Fibroblast of villous mesenchyme (primary cell): ENCODE data around the gene KSR2. TPM values are rescaled to one million over a fixed set of nuclear protein-coding genes. Genes with fewer than 3 reads are reported as not detected.
"Not testable (repeated sequence)": the region's sequence is repeated elsewhere in the genome, so short reads cannot be mapped to it uniquely, and the experiment has no call there.

Experiments used
- DNase-seq: peaks from one replicate; pipeline ENCODE4 v3.0.0-alpha.2; 2010; ENCODE audit warnings: low read depth
- H3K4me3 ChIP-seq: 2 replicates; pipeline ENCODE4 v1.5.1; 2011; ENCODE audit warnings: low read depth, mild to moderate bottlenecking, low read length
- total RNA-seq: library from RNA; depleted of rRNA; stranded (reverse); fragments of >200 nt; gene quantifications from 2 replicates; pipeline ENCODE4 v1.2.3, GENCODE V29; 2012
- TF ChIP-seq, protein P1 (sequence below): IDR thresholded peaks from 2 replicates; pipeline ENCODE4 v1.5.1; 2012; ENCODE audit warnings: low read depth, mild to moderate bottlenecking, low read length; ENCODE audit not compliant: insufficient read depth

Gene KSR2
- total RNA-seq, 1 donor, result not detected

DNA sequence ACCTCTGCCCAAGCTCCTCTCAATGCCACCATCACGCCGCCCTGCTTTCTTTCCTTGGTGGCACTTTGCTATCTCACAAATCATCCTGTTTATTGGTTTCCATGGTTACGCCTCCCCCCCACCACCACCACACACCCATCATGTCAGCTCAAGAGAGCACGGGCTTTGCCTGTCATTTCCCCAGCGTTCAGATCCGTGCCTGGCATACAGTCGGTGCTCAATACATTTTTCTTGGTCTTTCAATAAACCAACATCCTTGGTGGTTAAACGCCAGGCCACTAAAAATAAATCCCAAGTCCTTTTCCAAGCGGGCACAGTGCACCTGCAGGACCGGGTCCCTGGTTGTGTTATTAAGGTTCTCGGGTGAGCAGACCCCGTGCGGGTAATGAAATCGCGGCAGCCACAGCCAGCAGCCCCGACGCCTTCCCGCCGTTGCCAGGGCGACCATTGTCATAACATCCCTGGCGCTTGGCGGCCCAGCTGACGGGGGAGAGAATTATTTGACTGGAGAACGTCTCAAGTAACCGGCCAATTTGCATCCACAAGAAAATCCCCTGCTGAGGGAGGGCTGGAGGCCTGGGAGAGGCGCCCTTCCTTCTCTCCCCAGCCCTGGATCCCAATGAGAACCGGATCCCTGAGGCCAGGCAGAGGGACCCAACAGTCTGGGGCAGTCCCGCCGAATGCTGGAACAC is 92.9 kb downstream of the KSR2 start:
- TF ChIP-seq, protein P1, sequence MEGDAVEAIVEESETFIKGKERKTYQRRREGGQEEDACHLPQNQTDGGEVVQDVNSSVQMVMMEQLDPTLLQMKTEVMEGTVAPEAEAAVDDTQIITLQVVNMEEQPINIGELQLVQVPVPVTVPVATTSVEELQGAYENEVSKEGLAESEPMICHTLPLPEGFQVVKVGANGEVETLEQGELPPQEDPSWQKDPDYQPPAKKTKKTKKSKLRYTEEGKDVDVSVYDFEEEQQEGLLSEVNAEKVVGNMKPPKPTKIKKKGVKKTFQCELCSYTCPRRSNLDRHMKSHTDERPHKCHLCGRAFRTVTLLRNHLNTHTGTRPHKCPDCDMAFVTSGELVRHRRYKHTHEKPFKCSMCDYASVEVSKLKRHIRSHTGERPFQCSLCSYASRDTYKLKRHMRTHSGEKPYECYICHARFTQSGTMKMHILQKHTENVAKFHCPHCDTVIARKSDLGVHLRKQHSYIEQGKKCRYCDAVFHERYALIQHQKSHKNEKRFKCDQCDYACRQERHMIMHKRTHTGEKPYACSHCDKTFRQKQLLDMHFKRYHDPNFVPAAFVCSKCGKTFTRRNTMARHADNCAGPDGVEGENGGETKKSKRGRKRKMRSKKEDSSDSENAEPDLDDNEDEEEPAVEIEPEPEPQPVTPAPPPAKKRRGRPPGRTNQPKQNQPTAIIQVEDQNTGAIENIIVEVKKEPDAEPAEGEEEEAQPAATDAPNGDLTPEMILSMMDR, result no peak
- peak; percentile 5 for DNase-seq
- no peak overlapping the region for H3K4me3 ChIP-seq

- DNase-seq, result peak; percentile 54
- H3K4me3 ChIP-seq, result no peak overlapping the region
- TF ChIP-seq, protein P1, result peak; percentile 88
These were observed 93.9 kb downstream of the KSR2 start for GRCh38 chr12:117874842-117875434.

GRCh38 chr12:117874198-117874597 is 94.6 kb downstream of the KSR2 start:
- H3K4me3 ChIP-seq, DNase-seq: not testable (repeated sequence)

- no peak for DNase-seq
- TF ChIP-seq, protein P1, result no peak
- H3K4me3 ChIP-seq, result no peak overlapping the region
These were observed 96.1 kb downstream of the KSR2 start for GRCh38 chr12:117872546-117873169.

DNA sequence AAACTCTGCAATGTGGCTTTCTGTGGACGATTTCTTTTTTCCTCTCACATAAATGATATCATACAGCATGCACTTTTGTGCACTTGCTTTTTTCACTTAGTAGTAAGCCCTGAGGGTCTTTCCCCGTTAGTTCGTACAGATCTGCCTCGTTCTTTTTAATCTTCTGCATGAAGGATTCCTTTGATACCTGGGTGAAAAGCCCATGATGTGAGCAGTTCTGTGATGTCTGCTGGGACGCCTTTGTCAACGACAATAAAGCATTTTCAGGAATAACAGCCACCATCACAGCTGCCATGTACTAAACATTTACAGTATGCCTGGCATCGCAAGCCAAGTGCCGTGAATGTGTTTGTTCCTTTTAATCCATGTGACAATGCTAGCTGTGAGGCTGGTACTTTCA is 99.2 kb downstream of the KSR2 start:
- H3K4me3 ChIP-seq, result no peak overlapping the region
- TF ChIP-seq, protein P1, result no peak
- no peak for DNase-seq

DNA sequence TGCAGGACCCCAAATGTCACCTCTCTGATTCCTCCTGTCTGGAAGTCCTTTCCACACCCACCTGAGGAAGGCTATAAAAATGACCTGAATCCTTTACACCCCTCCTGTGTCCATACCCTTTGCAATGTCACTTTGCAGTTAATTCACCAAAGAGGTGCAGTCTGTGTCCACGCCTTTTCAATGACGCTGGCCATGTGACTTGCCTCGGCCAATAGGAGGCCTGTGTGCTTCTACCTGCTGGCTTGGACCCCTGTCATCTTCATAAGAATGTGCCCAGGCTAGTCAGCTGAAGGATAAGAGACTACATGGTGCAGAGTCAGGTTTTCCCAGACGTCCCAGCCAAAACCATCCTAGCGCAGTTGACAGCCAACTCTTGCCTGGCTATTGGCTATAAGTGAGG is 101.4 kb downstream of the KSR2 start:
- TF ChIP-seq, protein P1, result no peak
- H3K4me3 ChIP-seq, result no peak overlapping the region
- no peak for DNase-seq

DNA sequence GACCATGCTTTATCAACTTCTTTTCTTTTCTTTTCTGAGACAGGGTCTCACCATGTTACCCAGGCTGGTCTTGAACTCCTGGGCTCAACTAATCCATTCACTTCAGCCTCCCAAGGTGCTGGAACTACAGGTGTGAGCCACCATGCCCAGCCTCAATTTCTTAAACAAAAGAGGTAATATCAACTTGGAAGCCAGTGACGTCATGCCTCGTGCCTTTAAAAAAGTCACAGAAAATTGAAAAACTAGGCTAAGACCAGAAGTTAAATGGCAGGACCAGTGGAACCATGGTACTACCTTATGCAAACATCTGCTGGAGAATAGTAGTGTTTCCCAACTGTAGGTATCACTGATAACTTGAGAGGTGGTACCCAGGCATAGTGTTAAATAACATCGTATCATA is 103.3 kb downstream of the KSR2 start:
- TF ChIP-seq, protein P1, result no peak
- H3K4me3 ChIP-seq, result no peak overlapping the region
- no peak for DNase-seq
